ENCODE data around the gene AIG1.

Gene AIG1

DNA sequence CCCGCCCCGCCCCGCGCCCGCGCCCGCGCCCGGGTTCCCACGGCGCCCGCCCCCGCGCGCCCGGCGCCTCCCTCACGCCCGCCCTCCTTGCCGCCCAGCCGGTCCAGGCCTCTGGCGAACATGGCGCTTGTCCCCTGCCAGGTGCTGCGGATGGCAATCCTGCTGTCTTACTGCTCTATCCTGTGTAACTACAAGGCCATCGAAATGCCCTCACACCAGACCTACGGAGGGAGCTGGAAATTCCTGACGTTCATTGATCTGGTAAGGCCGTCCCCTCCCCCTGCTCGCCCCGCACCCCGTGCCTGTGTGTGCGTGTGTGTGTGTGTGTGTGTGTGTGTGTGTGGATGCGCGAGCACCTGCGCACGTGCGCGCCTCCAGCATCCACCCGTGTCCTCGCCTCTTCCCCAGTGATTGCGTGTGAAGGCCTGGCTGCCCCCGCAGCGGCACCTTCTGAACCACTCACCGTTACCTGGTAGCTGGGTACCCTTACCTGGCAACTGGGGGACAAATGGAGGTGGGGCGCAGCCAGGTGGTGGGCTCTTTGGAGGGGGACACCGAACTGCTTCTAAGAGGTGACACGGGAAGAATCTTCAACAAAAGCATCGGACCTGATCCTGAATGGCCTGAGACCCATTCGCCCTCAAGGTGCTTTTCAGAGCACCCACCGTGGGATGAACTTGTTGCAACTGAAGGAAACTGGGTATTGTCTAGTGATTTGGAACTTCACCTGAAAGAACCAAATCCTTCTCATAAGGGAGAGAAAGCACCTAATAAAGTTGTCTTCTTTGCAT, at the start of gene AIG1:
AIG1 (plus strand) TSS at position 84 of the 791 bp plus-strand sequence; CDS start at position 121, 37 bp downstream.
- TF ChIP-seq GATA2 (IDR thresholded peaks at IDR 0.05; ENCODE audit: low read depth, low read length): no peak
- no peak for TF ChIP-seq GATA3 (IDR thresholded peaks at IDR 0.05; ENCODE audit: low read depth, low read length)

DNA sequence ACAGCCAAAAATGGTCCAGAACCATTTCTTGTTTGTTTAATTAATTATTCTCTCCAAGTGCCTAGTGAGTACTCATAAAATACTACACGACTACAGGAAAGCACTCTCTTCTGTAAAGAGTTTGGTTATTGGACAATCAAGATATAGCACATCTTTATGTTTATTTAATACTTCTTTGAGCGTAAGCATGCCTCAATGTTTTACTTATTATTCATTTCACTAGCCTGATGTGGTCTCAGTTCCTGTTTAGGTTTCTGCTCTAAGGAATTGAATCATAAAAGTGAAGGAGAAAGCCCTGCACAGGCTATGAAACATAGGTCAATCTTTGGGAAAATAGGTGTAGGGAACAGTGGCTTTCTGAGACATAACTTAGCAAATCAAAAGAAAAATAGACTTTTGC, 45.9 kb upstream of the AIG1 start:
- TF ChIP-seq GATA3 (IDR thresholded peaks at IDR 0.05; ENCODE audit: low read depth, low read length) (no peak), GATA2 (IDR thresholded peaks at IDR 0.05; ENCODE audit: low read depth, low read length) (no peak)

DNA sequence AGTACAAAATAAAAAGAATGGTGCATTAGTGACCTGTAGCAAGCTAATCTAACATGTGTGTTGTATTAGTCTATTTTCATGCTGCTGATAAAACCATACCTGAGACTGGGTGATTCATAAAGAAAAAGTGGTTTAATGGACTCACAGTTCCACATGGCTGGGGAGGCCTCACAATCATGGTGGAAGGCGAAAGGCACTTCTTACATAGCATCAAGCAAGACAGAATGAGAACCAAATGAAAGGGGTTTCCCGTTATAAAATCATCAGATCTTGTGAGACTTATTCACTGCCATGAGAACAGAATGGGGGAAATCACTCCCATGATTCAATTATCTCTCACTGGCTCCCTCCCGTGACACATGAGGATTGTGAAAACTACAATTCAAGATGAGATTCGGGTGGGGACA, 45.4 kb upstream of the AIG1 start:
- no peak for TF ChIP-seq GATA2 (IDR thresholded peaks at IDR 0.05; ENCODE audit: low read depth, low read length)

DNA sequence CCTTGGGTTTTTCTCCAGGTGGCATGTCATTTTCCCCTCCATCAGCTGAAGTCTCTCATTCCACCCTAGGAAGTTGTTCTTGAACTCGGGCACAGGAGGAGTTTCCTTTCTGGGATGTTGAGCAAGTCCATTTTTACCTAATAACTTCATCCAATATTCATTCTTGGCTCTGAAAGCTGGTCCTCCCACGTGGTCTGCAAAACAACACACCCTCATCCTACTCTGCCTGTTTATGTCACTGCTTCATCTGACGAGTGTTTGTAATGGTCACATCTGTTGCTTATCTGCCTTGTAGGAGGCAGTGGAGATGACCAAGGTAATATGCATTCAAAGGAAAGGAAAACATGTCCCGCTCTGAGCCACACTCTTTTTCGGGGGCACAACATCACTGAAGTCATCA, 41.7 kb upstream of the AIG1 start:
- TF ChIP-seq GATA3 (IDR thresholded peaks at IDR 0.05; ENCODE audit: low read depth, low read length): no peak
- TF ChIP-seq GATA2 (IDR thresholded peaks at IDR 0.05; ENCODE audit: low read depth, low read length): no peak

DNA sequence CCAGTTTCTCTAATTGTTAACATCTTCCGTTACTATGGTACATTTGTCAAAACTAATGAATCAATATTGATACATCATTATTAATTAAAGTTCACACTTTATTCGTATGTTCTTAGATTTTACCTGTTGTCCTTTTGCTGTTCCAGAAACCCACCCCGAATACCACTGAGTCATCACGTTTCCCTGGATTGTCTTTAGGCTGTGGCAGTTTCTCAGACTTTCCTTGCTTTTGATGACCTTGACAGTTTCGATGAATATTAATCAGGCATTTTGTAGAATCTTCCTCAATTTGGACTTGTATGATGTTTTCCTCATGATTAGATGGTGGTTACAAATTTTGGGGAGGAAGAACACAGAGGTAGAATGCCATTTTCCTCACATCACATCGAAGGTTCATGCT, 39.1 kb upstream of the AIG1 start:
- TF ChIP-seq GATA3 (IDR thresholded peaks at IDR 0.05; ENCODE audit: low read depth, low read length) (no peak), GATA2 (IDR thresholded peaks at IDR 0.05; ENCODE audit: low read depth, low read length) (no peak)

DNA sequence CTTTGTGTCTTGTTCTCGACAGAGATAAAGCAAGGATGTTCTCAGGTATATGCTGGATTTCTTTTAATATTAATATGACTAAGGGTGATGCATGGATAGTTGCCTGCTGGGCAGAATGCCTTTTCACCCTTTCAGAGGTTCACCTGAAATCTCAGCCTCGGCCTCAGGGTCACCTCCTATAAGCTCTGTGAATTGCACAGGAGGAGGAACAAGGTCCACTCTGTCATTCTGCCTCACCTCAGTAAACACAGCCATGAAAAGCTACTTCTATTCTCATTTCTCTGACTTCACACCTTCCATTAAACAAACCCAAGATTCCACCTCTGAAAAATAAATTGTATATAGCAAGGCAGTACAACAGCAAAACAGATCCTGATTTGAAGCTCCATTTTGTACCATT, 38.1 kb upstream of the AIG1 start:
- TF ChIP-seq GATA3 (IDR thresholded peaks at IDR 0.05; ENCODE audit: low read depth, low read length) (no peak), GATA2 (IDR thresholded peaks at IDR 0.05; ENCODE audit: low read depth, low read length) (no peak)

GRCh38 chr6:143023695-143024094, 37.0 kb upstream of the AIG1 start:
- TF ChIP-seq GATA3 (IDR thresholded peaks at IDR 0.05; ENCODE audit: low read depth, low read length) (no peak), GATA2 (IDR thresholded peaks at IDR 0.05; ENCODE audit: low read depth, low read length) (no peak)

DNA sequence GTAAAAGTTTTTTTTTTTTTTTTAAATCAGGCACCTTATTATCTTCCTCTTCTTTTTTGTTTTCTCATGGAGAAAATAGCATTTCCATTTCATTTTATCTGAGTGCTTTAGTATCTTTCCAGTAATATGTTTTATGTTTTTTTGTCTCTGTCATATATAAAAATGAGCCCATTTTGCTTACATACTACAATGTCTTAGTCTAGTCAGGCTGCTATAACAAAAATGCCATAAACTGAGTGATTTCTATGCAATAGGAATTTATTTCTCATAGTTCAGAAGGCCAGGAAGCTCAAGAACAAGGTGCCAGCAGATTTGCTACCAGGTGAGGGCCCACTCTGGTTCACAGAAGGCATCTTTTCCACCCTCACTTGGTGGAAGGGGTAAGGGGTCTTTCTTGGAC, 35.7 kb upstream of the AIG1 start:
- TF ChIP-seq GATA3 (IDR thresholded peaks at IDR 0.05; ENCODE audit: low read depth, low read length) (no peak), GATA2 (IDR thresholded peaks at IDR 0.05; ENCODE audit: low read depth, low read length) (no peak)

DNA sequence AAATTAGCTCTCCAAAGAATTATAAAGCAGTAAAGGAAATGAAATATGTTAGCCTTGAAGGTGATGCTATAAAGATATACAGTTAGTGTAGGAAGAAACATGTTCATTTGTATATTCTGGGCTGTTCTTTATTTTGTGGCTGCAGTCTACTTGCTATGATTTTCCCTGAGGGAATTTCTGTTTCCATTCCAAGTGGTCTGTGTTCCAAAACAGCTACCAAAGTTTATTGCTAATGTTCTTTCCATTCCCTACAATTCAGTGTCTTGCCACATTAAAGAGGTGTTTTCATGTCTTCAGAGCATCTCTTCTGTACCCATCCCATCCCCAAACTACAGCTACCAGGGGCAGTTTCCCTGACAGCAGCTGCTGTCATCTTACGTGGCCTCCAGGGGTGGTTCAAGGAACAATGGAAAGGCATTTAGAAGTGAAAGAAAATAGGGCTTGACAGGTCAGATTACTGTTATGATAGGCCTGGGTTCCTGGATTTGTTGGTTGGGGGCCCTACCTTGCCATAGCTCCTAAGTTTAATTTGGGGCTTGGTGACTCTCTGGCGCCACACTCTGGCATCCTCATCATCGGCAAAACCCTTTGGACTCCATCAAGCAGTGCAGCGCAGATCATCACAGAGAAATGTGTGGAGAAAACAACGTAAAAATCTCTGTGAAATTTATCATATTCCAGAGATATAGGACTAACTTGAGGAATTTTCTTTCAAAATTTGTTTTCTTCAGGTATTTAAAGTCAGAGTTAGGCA, 33.8 kb upstream of the AIG1 start:
- TF ChIP-seq GATA3 (IDR thresholded peaks at IDR 0.05; ENCODE audit: low read depth, low read length) (no peak), GATA2 (IDR thresholded peaks at IDR 0.05; ENCODE audit: low read depth, low read length) (no peak)

DNA sequence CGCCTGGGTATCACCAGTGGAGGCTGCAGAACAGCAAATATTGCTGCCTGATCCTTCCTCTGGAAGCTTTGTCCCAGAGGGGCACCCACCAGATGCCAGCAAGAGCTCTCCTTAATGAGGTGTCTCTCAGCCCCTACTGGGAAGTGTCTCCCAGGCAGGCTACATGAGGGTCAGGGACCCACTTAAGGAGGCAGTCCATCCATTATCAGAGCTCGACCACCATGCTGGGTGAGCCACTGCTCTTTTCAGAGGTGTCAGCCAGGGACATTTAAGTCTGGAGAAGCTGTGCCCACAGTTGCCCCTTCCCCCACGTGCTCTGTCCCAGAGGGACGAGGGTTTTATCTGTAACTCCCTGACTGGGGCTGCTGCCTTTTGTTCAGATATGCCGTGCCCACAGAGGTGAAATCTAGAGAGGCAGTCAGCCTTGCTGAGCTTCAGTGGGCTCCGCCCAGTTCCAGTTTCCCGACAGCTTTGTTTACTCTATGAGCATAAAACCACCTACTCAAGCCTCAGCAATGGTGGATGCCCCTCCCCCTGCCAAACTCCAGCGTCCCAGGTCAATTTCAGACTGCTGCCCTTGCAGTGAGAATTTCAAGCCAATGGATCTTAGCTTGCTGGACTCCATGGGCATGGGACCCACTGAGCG, 25.9 kb upstream of the AIG1 start:
- TF ChIP-seq GATA3 (IDR thresholded peaks at IDR 0.05; ENCODE audit: low read depth, low read length) (no peak), GATA2 (IDR thresholded peaks at IDR 0.05; ENCODE audit: low read depth, low read length) (no peak)

DNA sequence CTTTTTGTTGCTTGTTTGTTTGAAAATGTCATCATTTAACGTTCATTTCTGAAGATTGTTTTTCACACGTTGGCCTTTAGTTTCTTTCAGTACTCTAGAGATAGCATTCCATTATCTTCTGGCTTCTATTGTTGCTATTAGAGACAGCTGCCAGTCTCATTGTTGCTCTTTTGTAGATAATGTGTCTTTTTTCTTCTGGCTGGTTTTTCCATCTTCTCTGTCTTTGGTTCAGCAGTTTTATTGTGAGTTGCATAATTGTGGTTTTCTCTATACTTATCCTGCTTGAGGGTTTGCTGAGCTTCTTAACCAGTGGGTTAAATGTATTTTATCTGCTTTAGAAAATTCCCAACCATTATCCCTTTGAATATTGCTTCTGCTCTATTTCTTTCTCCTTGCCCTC, 23.2 kb upstream of the AIG1 start:
- no peak for TF ChIP-seq GATA3 (IDR thresholded peaks at IDR 0.05; ENCODE audit: low read depth, low read length)
- no peak for TF ChIP-seq GATA2 (IDR thresholded peaks at IDR 0.05; ENCODE audit: low read depth, low read length)

GRCh38 chr6:143038833-143039232, 21.9 kb upstream of the AIG1 start:
- TF ChIP-seq GATA2 (IDR thresholded peaks at IDR 0.05; ENCODE audit: low read depth, low read length) (no peak), GATA3 (IDR thresholded peaks at IDR 0.05; ENCODE audit: low read depth, low read length) (no peak)

DNA sequence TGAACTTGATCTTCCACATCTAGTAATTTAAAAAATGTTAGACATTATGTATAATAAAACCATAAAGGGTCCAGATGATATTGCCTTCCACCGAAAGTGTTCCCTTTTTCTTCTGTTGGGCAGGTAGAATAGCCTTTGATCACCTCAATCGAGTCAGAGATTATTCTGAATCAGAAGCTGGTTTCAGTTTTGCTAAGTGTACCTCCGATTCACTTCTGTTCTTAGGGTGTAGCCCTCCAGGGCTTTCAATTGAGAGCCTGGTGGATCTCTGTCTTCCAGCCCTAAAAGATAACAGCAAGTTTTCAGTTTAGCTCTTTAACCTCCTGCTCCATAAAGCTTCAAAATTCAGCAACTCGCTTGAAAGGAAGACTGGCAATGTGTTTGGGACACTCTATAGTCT, 21.1 kb upstream of the AIG1 start:
- no peak for TF ChIP-seq GATA2 (IDR thresholded peaks at IDR 0.05; ENCODE audit: low read depth, low read length)
- TF ChIP-seq GATA3 (IDR thresholded peaks at IDR 0.05; ENCODE audit: low read depth, low read length): no peak

- TF ChIP-seq GATA3 (IDR thresholded peaks at IDR 0.05; ENCODE audit: low read depth, low read length): no peak
Measured at GRCh38 chr6:143040018-143040417, 20.7 kb upstream of the AIG1 start.

DNA sequence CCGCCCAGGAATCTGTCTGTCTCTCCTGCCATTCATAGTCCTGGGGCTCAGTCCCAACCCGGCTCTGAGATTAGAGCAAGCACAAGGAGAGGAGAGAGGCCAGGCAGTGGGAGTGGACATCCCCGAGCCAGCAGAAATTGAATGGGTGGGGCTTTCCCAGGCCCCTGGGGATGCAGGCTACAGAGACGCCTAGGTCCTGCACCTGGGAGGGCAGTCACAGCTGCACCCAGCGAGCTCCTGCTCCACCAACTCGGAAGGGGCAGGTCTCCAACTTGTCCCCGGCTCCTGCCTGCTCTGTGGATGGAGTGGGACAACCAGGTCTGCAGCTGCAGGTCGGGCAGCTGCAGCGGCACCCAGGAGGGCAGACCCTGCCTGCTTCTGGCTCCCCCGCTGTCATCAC, 11.1 kb upstream of the AIG1 start:
- TF ChIP-seq GATA3 (IDR thresholded peaks at IDR 0.05; ENCODE audit: low read depth, low read length) (no peak), GATA2 (IDR thresholded peaks at IDR 0.05; ENCODE audit: low read depth, low read length) (no peak)
